GM19043 (cell line): ENCODE results near the gene EFS.

ENCODE experiments used
- ATAC-seq: cut with Tn5 transposase; IDR thresholded peaks from one replicate; pipeline ENCODE4 v1.9.1; 2021; ENCODE audit warnings: low read depth; ENCODE audit not compliant: unreplicated experiment

EFS gene, protein sequence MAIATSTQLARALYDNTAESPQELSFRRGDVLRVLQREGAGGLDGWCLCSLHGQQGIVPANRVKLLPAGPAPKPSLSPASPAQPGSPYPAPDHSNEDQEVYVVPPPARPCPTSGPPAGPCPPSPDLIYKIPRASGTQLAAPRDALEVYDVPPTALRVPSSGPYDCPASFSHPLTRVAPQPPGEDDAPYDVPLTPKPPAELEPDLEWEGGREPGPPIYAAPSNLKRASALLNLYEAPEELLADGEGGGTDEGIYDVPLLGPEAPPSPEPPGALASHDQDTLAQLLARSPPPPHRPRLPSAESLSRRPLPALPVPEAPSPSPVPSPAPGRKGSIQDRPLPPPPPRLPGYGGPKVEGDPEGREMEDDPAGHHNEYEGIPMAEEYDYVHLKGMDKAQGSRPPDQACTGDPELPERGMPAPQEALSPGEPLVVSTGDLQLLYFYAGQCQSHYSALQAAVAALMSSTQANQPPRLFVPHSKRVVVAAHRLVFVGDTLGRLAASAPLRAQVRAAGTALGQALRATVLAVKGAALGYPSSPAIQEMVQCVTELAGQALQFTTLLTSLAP

DNA sequence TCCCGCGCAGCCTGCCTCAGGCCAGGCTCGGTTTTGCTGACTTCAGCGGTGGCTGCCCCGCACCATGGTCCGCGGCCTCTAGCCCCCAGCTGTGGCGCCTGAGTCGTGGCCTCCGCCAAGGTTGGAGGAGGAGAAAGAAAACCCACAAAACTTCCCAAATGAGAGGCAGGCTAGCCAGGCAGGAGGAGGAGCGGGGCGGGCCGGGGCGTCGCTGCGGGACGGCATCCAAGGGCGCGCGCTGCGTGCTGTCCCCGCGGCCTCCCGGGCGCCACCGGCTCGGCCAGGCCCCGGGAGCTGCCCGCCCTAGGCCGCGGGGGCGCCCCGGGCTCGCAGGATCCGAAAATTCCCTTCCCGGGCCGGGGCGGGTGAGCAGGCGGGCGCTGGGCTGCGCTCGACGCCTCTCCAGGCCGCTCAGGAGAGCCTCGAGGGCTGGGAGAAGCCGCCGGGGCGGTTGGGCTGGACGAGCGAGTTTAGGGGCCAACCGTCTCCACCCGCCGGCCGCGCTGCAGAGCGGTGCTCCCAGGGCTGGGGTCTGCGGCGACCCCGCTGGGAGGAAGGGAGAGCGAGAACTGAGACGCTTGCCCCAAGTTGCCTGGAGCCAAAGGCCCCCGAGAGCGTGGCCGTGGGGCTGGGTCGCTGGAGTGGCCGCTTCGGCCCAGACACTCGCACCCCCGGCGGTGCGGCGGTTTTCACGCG, at the start of gene EFS:
TSS of gene EFS (minus strand) at position 137 of the 696 bp plus-strand sequence. CDS start 147 bp downstream, outside the sequence.
- ATAC-seq: no peak

DNA sequence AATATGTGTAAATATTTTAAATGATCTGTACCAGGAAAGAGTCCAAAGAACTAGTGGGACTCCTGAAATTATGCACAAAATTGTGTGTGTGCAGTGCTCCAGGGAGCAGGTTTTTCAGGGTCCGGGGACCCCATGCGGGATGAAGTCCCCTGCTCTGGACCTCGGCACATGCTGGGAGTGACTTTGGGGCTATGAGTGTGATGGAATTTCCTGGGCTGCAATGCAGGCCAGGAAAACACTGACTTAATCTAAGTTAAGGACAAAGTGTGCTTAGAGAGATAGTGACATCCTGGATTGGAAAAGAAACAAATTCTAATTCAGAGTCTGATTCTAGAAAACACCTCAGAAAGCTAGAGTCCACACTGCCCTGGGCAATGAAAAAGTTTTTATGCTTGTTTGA, 49.3 kb upstream of the EFS start:
- ATAC-seq: no peak

DNA sequence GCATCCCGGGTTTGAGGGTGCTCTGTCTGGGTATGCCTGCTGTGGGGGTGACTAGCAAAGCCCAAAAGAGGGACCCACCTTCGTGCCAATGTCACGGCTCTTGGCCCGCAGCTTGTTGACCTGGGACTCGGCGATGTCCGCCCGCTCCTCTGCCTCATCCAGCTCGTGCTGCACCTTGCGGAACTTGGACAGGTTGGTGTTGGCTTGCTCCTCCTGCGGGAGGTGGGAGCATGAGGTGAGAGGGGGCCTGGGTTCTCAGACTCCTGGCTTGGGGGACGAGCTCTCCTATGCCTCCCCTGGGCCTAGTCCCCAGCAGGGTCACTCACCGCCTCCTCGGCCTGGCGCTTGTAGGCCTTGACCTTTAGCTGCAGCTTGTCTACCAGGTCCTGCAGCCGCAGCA, 48.7 kb upstream of the EFS start:
- ATAC-seq: no peak

DNA sequence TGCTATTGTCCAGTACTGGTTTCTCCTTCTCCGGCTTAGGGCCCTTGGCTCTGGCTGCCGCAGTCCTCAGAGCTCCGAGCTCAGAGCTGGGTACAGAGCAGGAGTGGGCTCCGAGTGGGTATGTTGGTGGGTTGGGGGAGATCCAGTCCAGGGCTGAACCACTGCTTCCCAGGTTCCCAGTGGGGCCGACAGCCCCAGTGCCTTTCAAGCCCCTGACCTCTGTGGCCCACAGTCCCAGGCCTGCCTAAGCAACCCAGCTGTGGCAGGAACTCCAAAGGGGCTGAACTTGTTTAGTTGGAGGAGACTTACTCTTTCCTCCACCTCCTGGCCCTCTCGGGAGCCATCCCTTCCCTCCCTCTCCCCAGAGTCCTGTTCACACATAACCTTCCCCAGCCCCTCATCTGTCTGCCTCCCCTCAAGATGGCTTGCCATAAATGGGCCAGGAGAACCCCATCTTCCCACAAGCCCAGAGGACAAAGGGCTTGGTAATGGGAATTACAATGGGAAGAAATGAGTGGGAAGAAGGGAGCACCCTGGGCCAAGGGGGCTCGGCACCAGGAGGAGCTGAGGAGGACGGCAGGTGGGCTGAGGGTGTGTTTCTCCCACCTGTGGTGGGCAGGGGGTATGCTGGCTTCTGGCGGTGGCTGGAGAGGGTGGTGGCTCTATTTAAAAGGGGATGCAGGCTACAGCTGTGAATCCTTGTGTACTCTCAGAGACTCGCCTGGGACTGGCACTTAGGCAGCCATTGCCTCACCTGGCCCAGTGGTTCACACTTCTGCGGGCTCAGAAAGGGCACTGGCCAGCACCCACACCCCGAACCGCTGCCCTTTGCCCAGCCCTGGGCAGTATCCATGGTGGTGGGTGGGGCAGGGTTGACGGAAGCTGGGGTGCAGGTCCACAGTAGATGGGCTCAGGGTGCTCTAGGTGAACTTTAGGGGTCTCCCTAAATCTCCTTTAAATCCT, 46.9 kb upstream of the EFS start:
- ATAC-seq: no peak

DNA sequence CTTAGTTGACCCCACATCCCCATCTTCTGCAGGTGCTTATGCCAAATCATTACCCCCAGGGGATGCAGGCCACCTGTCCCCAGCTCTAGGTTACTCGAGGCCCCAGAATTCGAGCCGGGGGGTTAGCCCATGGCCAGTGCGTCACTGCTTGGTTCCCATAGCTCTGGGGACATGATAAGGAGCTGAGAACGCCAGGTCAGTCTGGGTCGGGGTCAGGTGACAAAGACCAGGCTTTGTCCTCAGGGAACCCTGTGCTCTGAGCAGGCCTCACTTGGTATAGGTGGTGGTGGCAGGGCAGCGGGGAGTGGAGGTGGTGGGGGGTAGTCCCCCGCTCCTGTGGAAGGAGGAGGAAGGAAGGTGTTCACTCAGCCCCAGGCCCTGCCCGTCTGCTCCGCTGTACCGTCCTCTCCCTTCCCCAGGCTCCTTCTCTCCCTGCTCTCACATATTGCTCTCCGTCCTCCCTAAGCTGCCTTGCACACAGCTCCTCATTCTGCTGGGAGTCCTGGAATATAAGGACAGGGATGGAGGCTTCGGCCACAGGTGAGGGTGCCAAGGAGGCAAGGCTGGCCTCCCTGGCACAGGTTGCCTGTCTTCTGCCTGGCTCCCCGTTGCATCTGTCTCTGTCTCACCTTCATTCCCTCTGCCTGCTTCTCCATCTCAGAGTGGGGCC, 45.1 kb upstream of the EFS start:
- no peak for ATAC-seq

DNA sequence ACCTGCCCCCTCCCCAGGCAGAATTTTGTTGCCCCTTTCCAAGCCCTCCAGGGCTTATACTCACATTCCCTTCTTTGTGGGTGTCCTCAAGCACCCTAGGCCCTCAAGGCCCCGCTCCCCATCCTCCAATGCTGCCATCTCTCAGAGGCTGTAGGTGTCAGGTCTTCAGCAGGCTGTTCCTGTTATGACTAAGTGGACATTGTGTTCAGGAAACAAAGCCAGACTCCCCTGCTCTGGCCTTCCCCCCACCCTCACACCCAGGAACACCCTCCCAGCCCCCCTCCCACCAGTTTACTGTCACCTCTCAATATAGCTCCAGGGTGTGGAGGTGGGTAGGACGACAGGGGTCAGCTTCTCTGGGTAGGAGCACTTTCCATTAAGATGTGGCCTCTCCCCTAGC, 44.5 kb upstream of the EFS start:
- ATAC-seq: no peak

DNA sequence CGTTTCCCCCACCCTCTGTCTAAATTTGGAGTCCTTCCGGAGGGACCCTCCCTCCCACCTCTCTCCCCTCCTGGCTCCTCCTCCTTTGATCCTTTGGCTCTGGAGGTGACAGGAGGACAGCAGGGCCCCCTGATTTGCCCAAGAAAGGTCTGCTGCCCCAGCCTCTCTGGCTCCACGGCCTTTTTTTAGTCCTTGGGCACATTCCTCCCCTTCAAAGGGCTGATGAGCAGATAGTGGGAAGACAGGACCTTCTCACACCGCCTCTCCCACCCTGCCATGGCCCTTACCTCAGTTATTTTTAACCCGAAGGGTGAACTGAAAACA, 43.3 kb upstream of the EFS start:
- ATAC-seq: no peak

DNA sequence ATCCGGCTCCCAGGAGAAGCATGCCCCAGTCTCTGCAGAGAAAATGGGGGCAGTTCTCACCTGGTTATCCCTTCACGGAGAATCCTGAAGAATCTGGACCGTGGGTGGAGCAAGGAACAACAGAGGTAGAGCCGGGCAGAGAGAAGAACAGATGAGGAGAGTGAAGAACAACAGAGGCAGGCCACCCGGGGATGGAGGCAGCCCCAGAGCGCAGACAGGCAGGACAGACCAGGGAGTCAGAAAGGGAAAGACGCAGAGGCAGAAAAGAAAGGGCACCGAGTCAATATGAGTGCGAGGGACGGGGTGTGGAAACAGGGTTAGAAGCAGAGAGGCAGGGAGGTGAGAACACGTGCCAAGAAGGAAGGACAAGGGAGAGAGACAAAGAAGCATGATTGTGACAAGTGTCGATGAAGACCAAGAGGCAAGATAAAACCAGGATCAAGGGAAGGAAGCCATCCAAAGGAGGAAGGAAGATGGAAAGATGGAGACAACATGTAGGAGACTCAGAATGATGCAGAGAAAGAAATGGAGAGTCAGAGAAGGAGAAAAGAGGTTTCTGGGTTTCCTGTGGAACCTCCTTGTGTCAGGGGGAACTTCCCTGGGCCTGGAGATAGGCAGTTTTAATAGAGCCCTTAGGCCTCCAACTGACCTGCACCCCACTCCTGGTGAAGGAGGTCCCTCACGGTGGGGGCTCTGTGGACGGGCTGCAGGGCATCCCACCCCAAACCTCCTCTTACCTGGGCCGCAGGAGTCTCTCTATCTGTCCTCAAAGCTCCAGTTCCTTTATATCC, 42.7 kb upstream of the EFS start, which contains the start of gene MYH6:
TSS of gene MYH6 (minus strand) at position 758 of the 791 bp plus-strand sequence. CDS start 1,050 bp downstream, outside the sequence.
- no peak for ATAC-seq

DNA sequence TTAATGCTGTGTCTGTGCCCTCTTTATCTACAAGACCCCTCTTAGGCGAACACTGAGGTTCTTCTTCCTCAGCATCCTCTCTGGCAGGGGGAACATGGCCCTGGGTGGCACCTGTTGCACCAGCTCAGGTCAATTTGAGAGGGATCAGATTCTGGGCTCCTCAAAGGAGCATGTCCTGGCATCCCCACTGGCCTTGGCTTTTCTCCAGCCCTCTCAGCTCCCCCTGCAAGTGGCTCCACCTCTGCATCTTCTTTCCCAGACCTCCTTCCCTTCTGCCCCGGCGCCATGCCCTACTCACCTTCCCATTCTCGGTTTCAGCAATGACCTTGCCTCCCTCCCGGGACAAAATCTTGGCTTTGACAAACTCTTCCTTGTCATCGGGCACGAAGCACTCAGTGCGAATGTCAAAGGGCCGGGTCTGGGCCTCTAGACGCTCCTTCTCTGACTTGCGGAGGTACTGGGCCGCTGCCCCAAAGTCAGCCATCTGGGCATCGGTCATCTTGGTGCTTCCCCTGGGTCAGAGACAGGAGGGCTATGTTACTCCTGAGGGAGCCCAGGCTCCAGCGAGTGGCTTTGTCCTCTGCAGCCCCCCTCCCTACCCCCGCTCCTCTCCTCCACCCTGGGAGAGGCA, 41.9 kb upstream of the EFS start:
- no peak for ATAC-seq

DNA sequence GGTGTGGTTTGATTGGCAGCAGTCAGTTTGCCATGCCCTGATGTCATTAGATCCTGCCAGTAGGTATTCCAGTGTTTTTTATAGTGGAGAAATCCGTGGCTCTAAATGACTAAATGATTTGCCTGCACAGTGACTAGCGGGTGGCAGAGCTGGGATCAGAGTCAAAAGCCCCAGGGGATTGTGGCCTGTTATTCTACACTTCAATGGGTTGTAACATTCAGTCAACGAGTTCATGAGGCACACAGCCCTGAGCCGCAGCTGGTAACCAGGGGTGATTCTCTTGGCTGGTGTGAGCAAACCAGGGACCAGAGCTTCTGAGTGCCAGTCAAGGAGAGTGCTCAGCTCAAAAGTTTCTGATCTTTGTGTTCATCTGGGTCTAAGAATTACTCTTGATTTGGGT, 41.3 kb upstream of the EFS start:
- ATAC-seq: no peak

DNA sequence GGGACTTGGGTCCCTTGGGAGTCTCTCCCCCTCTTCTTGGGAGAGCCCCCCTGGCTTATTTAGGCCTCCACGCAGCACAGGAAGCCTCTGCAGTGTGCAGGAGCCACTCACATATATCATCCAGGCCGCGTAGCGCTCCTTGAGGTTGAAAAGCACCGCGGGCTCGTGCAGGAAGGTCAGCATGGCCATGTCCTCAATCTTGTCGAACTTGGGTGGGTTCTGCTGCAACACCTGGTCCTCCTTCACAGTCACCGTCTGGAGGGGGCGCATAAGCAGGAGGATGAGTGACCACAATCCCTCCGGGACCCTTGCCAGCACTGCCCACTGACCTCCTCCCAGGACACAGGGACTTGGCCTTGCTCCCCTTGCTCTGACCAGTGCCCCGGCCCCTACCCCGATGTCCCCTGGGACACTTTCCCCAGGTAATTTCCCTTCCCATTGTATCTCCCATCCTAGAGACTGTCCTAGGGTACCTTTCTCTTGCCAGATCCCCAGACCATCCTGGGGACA, 40.6 kb upstream of the EFS start:
- no peak for ATAC-seq

DNA sequence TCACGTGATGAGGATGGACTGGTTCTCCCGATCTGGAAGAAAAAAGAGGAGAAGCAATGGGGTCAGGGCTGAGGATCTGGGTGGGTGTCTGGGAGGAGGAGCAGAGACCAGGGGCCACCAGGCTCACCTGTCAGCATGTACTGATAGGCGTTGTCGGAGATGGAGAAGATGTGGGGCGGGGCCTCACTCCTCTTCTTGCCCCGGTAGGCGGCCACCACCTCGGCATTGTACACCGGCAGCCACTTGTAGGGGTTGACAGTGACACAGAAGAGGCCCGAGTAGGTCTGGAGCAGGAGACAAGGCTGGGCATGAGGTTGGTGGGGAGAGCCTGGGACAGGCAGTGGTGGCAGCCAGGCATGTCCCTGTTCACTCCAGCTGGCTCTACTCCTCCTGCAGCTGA, 40.1 kb upstream of the EFS start:
- ATAC-seq: no peak

DNA sequence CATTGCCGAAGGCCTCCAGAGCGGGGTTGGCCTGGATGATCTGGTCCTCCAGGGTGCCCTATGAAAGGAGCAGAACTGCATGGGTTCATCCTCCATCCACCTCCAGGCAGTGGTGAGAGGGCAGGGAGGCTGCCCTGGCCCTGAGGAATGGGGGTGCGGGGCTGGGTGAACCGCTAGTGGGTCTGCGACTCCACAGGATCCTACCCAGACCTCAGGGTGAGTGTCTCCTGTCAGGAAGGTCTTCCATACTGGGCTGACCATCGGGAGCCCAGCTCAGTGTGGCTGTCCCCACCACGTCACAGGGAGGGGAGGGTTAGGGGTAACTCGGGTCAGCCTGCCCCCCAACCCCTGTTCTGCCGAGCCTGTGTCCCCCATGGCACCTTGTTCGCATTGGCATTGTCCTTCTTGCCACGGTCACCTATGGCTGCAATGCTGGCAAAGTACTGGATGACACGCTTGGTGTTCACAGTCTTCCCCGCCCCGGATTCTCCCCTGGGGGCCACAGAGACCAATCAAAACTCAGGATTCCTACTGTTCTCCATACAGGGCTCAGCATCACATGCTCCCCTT, 39.4 kb upstream of the EFS start:
- no peak for ATAC-seq

DNA sequence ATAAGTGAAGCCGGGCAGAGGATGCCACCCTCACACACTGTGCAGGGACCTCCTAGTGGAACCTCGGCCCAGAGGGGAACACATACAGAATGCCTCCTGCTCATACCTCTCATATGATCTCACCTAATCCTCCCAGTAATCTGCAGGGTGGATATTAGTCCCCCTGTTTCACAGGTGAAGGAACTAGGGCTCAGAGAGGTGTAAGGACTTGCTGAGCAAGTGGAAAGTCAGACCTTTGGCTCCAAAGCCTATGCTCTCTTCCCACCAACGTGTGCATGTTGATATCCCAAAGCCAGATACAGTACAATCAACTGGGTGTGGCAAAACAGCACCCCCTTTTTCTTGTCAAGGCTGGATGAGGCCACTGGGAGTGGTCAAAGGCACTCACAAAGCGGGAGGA, 38.9 kb upstream of the EFS start:
- no peak for ATAC-seq

DNA sequence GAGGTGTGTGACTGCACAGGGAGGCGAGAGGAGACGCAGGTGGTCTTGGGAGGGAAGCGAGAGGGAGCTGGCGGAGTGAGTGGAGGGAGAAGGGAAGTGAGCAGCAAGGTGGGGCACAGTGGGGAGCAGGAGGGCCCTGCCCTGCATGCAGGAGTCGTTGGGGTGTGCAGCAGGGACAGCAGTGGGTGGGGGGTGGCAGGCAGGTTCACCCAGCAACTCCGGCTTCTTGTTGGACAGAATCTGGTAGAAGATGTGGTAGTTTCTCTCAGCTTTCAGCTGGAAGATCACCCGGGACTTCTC, 38.1 kb upstream of the EFS start:
- ATAC-seq: no peak

DNA sequence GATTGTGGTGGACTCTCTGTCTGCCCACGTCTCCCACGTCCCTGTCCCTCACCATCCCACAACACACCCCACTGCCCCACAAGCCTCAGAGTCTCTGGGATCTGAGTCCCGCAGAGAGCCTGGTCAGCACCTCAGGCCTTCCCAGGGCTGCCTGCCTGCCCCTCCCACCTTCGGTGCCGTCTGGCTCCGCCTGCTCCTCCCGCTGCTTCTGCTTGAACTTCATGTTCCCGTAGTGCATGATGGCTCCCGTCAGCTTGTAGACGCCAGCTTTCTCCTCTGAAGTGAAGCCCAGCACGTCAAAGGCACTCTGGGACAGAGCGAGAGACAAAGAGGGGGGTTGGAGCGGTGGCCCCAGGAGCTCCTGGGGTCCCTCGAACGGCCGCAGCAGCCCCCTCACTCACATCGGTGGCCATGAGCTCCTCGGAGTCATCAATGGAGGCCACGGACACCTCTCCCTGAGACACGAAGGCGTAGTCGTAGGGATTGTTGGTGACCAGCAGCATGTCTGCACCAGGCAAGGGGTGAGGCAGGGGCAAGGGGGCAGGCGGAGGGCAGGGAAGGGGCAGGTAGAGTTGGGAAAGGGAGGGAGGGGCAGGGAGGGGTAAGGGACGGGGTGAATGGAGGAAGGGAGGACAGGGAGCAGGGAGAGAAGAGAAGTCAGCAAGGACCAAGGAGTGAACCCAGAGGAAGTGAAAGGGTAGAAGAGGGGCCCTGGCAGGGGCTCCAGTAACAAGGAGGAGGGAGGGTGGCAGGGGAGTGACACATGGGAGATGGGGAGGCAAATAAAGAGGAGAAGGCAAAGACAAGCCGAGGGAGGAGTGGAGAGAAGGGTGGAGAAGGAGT, 37.5 kb upstream of the EFS start:
- no peak for ATAC-seq

DNA sequence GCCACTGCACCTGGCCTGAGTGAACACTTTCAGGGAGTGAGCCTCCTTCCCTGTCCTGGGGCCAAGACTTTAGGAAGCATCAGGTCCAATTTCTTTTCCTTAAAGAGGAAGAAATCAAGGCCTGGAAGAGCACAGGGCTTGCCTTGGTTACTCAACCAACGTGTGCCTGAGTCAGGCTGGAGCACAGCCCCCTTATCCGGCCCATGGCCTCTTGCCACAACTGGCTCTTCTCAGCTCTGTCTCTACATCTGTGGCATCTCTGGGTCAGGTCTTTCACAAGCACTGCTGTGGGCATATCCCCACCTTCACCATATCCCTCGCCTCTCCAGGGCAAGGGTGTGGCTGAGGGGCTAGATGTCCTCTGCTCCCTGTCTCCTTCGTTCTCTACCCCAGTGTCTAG, 36.3 kb upstream of the EFS start:
- no peak for ATAC-seq
